GM12892 (cell line): ENCODE data around the gene TMEM236.

Experiments used
- DNase-seq: peaks from one replicate; pipeline ENCODE4 v3.0.0; 2011; ENCODE audit not compliant: insufficient read length
- FAIRE-seq: peaks from 2 replicates; lab custom pipeline; 2011; peaks lifted over from hg19 to GRCh38; lab: Jason Lieb, UNC
- POLR2A ChIP-seq: IDR thresholded peaks from 2 replicates; pipeline ENCODE4 v1.6.1; 2011; ENCODE audit warnings: low read depth, low read length, control low read depth
- POLR2AphosphoS5 ChIP-seq: IDR thresholded peaks from 2 replicates; pipeline ENCODE4 v1.6.1; 2011; ENCODE audit warnings: low read depth, low read length, control low read depth
- TAF1 ChIP-seq: IDR thresholded peaks from 2 replicates; pipeline ENCODE4 v1.6.1; 2011; ENCODE audit warnings: low read depth, mild to moderate bottlenecking, control low read depth, low read length, borderline replicate concordance

Gene TMEM236

DNA sequence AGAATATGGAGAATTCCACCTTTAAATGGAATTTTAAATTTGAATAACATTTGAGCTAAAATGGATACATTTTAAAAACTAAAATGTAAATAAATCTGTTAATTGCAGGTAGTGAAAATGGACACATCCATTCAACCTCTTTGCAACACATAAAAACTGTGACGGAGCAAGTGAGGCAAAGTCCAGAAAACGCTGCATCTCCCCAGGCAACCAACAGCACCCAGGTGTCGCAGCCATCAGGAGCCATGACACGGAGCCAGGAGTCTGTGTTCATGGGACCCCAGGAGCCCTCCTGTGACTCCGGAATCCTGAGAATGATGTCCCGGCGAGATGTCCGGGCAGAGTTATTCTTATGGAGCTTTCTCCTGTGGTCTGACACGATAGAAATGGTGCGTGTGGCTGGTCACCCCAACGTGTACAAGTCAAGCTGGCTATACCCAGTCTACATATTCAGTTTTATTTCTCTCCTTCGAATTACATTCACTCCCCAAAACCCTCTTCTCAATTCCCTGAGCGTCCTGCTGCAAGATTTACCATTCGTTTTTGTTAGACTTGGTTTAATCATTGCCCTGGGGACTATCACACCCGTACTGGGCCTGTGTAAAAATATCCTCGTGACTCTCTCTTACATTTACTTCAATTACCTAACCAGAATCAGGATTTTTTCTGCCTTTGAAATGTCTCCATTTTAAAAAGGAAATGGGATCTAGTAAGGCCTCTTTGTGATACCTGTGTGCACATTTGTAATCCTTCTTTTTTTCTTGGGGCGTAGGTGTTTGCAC, 44.0 kb downstream of the TMEM236 start:
- DNase-seq (no peak), FAIRE-seq (no peak)
- TF ChIP-seq TAF1: no peak
- TF ChIP-seq POLR2A: no peak
- no peak for TF ChIP-seq POLR2AphosphoS5

DNA sequence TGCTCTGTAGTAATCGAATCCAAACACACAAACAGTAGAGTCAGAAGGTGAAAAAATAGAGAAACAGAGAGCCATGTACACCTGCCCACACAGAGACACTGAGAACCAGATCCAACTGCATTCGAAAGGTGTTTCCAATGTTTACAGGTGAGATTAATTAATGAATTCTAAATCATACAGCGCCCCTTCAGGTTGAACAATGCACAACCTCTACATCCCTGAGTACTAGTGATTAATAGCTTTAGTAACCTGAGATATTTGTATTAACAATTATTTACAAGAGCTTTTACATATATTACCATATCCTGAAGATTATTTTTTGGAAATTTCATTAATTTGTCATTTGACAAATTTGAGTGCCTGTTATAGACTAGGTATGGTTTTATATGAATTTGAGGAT, 49.5 kb downstream of the TMEM236 start:
- no peak for FAIRE-seq
- no peak for TF ChIP-seq POLR2AphosphoS5
- no peak for TF ChIP-seq POLR2A
- TF ChIP-seq TAF1: no peak

DNA sequence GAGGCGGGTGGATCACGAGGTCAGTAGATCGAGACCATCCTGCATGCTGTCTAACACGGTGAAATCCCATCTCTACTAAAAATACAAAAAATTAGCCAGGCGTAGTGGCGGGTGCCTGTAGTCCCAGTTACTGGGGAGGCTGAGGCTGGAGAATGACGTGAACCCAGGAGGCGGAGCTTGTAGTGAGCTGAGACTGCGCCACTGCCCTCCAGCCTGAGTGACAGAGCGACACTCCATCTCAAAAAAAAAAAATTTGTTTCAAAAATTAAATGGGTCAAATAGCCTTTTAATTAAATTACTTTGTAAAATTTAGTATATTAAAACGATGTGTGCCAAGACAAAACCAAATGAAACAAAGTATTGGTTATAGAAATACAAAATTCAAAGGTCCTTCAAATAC, 50.3 kb downstream of the TMEM236 start:
- FAIRE-seq (no peak), DNase-seq (no peak)
- TF ChIP-seq POLR2A: no peak
- TF ChIP-seq POLR2AphosphoS5: no peak
- TF ChIP-seq TAF1: no peak

More for the DNA sequence above, 49.5 kb downstream of the TMEM236 start:
- DNase-seq: no peak

- TF ChIP-seq TAF1 (no peak), POLR2AphosphoS5 (no peak), POLR2A (no peak)
- FAIRE-seq: no peak
Measured at GRCh38 chr10:17802976-17803375, 51.0 kb downstream of the TMEM236 start.

GRCh38 chr10:17805330-17805729, 53.3 kb downstream of the TMEM236 start:
- TF ChIP-seq POLR2AphosphoS5 (no peak), POLR2A (no peak), TAF1 (no peak)
- no peak for DNase-seq
- FAIRE-seq: no peak

More at GRCh38 chr10:17802976-17803375, 51.0 kb downstream of the TMEM236 start:
- DNase-seq: no peak

DNA sequence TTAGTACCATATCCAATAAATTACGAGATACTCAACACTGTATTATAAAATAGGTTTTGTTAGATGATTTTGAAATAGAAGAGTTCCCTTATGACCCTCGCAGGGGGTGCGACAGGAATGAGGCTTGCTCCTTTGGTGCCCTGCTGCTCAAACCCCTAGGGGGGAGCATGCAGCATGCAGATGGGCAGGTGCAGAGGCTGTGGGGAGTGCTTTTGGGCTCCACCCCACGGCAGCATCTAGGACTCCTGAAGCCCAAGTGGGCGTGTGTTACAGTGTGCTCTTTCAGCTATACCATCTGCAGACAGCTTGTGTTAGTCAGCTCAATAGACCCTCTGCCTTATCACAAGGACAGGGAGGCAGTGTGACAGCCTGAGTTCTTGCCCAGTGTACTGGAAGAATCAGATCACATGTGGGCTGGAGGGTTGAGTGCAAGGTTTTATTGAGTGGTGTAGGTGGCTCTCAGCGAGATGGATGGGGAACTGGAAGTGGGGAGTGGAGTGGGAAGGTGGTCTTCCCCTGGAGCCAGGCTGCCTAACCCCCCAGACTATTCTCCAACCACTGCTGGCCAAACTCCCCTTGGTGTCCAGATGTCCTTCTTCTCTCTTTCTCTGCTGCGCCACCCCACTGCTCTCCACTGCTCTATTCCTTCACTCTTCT, 54.0 kb downstream of the TMEM236 start:
- no peak for TF ChIP-seq TAF1
- TF ChIP-seq POLR2AphosphoS5: no peak
- no peak for TF ChIP-seq POLR2A
- DNase-seq (no peak), FAIRE-seq (no peak)

DNA sequence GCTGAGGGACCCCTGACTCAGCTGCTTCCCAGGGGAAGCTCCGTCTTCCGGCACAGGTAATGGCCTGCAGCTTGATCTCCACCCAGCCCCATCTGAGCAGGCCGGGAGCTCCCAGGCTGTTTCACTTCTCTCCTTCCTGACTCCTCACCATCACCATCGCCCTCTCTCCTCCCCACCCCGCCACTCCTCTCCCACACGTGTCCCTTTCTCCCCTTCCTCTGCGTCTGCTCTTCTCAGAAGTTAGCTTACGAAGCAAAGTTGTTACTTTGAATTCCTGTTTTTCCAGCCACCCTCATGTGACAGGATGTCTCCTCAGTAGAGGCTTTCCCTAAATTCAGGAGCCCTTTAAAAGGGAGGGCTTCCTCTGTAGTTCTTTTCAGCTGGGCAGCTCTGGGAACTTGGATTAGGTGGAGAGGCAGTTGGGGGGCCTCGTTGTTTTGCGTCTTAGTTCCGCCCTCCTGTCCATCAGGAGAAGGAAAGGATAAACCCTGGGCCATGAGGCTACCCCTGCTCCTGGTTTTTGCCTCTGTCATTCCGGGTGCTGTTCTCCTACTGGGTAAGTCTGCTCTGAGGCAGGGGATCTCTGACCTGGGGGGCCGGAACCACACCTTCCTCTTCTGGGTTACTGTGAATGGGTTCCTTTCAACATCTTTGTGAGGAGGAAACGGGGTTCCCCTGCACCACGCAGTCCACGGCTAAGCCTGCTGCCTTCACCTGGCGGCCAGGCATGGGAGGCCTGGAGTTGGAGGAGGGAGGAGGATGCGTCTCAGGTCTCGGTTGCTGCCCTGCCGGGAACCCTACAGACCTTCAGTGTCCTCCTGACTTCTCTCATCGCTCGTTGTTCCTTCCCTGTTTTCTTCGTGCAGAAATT, 57.2 kb downstream of the TMEM236 start, which contains the start of gene MRC1:
MRC1 (plus strand) TSS at position 378 of the 871 bp plus-strand sequence; CDS start at position 496, 118 bp downstream.
- TF ChIP-seq POLR2AphosphoS5: no peak
- no peak for TF ChIP-seq TAF1
- TF ChIP-seq POLR2A: no peak
- no peak for DNase-seq
- no peak for FAIRE-seq

DNA sequence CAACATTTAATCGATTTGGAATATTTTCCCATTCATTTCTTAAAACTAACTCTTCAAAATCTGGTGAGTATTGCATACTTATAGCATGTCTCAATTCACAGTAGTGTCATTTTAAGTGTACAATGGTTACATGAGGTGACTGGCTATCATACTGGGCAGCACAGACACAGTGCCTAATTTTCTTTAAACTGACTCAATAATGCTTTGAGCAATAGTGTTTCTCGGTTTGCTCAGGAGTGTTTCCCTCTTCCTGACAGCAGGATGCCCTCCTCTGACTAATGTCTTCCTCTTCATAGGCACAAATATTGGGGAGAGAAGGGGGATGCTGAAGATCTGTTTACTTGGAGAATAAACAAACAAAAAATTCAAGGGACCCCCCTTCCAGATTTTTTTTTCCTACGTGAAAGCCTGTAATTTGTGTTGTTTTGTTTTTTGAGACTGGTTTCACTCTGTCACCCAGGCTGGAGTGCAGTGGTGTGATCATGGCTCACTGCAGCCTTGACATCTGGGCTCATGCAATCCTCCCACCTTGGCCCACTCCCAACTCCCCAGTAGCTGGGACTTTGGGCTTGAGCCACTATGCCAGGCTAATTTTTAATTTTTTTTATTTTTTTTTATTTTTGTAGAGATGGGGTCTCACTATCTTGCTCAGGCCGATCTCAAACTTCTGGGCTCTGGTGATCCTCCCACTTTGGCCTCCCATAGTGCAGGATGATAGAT, 59.3 kb downstream of the TMEM236 start:
- TF ChIP-seq TAF1: no peak
- no peak for TF ChIP-seq POLR2AphosphoS5
- no peak for TF ChIP-seq POLR2A
- FAIRE-seq: no peak
- DNase-seq: no peak

DNA sequence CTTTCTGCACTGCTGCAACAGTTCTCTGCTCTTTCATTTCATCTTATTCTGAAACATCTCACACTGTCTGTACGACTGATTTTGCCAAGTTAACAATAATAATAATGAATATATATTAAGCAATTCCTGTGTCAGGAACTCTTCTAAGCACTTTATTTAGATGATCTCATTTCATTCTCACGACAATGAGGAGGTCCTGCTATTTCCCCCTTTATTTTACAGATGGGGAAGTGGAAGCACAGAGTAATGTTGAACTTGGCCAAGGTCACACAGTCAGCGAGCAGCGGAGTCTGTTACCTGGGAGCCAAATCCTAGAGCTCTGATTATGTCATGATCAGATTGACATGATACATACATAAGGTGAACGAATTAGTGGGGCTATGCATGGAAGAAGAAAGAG, 63.0 kb downstream of the TMEM236 start:
- TF ChIP-seq TAF1 (no peak), POLR2AphosphoS5 (no peak), POLR2A (no peak)
- DNase-seq: no peak
- FAIRE-seq: no peak

DNA sequence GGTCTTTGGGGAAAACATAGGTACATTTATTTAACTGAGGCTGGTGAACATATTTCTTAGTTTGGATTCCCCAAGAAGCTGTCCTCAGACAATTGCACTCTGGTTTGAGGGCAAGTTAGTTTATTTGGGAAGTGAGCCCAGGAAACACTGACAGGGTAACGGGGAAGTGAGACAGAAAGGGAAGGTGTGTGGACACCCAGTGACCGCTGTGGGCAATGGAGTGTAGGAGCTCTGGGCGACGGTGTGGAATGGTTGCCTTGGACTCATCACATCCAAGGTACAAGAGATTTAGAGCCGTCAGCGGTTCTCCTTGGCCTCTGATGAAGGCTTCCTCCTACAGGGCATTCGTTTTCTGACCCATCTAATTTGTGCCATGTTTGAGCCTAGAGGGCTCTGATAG, 64.2 kb downstream of the TMEM236 start:
- no peak for FAIRE-seq
- no peak for DNase-seq
- no peak for TF ChIP-seq POLR2A
- TF ChIP-seq TAF1: no peak
- no peak for TF ChIP-seq POLR2AphosphoS5

GRCh38 chr10:17817316-17817715, 65.3 kb downstream of the TMEM236 start:
- no peak for TF ChIP-seq TAF1
- no peak for TF ChIP-seq POLR2A
- no peak for TF ChIP-seq POLR2AphosphoS5
- FAIRE-seq (no peak), DNase-seq (no peak)
